Neural progenitor cell (in vitro differentiated cells): ENCODE measurements around the gene ZIM2.

Experiments used
- CTCF ChIP-seq: fragments of 200-600 bp; sonication (generic); IDR thresholded peaks from 2 replicates; pipeline ENCODE4 v1.5.1; 2017; ENCODE audit warnings: antibody characterized with exemption, mild to moderate bottlenecking
- EZH2 ChIP-seq: fragments of 200-600 bp; sonication (generic); IDR thresholded peaks from 2 replicates; pipeline ENCODE4 v1.6.1; 2017; ENCODE audit warnings: antibody characterized with exemption, mild to moderate bottlenecking, moderate library complexity
- EZH2phosphoT487 ChIP-seq: fragments of 200-600 bp; sonication (generic); IDR thresholded peaks from 2 replicates; pipeline ENCODE4 v1.6.1; 2017; ENCODE audit warnings: antibody characterized with exemption

- TF ChIP-seq CTCF, result no peak
- no peak for TF ChIP-seq EZH2
- no peak for TF ChIP-seq EZH2phosphoT487
Measured at GRCh38 chr19:56873493-56873892, 33.0 kb upstream of the ZIM2 start.
